ENCODE data around the gene TIGD1. TPM values are rescaled to one million over a fixed set of nuclear protein-coding genes. Genes with fewer than 3 reads are reported as not detected.

Gene TIGD1
- polyA plus RNA-seq, 1 donor, result 6.7 TPM

GRCh38 chr2:232569541-232569940 is 19.2 kb upstream of the TIGD1 start:
- no peak for DNase-seq

GRCh38 chr2:232568161-232568560 is 17.8 kb upstream of the TIGD1 start:
- no peak for DNase-seq

GRCh38 chr2:232567721-232568120 is 17.4 kb upstream of the TIGD1 start:
- DNase-seq, result no peak

GRCh38 chr2:232563580-232563979 is 13.2 kb upstream of the TIGD1 start:
- no peak for DNase-seq

GRCh38 chr2:232562515-232563151 is 12.3 kb upstream of the TIGD1 start:
- no peak for DNase-seq

GRCh38 chr2:232556426-232556825 is 6.1 kb upstream of the TIGD1 start:
- no peak for DNase-seq

GRCh38 chr2:232551776-232552175 is 1.4 kb upstream of the TIGD1 start:
- DNase-seq, result no peak

- DNase-seq, result no peak
Measured at GRCh38 chr2:232551250-232551638, 887 bp upstream of the TIGD1 start.

- no peak for DNase-seq
Measured at GRCh38 chr2:232549655-232550353, 553 bp downstream of the TIGD1 start.

- no peak for DNase-seq
Measured at GRCh38 chr2:232547991-232548390, 2.4 kb downstream of the TIGD1 start.

- no peak for DNase-seq
Measured at GRCh38 chr2:232545511-232546375, 4.6 kb downstream of the TIGD1 start.

- no peak for DNase-seq
Measured at GRCh38 chr2:232544674-232545073, 5.7 kb downstream of the TIGD1 start.

- no peak for DNase-seq
Measured at GRCh38 chr2:232543928-232544631, 6.3 kb downstream of the TIGD1 start.

- no peak for DNase-seq
Measured at GRCh38 chr2:232543491-232543890, 6.9 kb downstream of the TIGD1 start.

- no peak for DNase-seq
Measured at GRCh38 chr2:232542715-232543467, 7.5 kb downstream of the TIGD1 start.

GRCh38 chr2:232541961-232542714 is 8.2 kb downstream of the TIGD1 start:
- DNase-seq, result no peak

- no peak for DNase-seq
Measured at GRCh38 chr2:232541195-232541960, 9.0 kb downstream of the TIGD1 start.

GRCh38 chr2:232540441-232541041 is 9.8 kb downstream of the TIGD1 start:
- DNase-seq, result no peak

GRCh38 chr2:232539298-232540231 is 10.8 kb downstream of the TIGD1 start, which contains the start of gene CHRNG:
Gene CHRNG (plus strand): TSS chr2:232539692. CDS start chr2:232539748, 56 bp downstream.
- DNase-seq, result peak; percentile 36
